GM13977 (cell line): ENCODE measurements around the gene MEX3D.
A peak's percentile ranks its signal among the peaks of the same experiment; 100 is the strongest.

Experiments used
- DNase-seq: peaks from one replicate; pipeline ENCODE4 v3.0.0; 2012; ENCODE audit warnings: low spot score
- in situ Hi-C: fragments of 300-500 bp; cut with MboI; formaldehyde crosslinking; loops from one replicate; pipeline ENCODE4 v1.12.0; 2022; ENCODE audit warnings: low sequenced_read_pairs, low pct_unique_long_range_greater_than_20kb, mixed read lengths, inconsistent platforms; ENCODE audit not compliant: unreplicated experiment
- TF ChIP-seq, protein P1 (sequence below): IDR thresholded peaks from 2 replicates; pipeline ENCODE4 v1.5.1; 2012; ENCODE audit warnings: mild to moderate bottlenecking, control low read depth; ENCODE audit not compliant: insufficient read depth; ENCODE audit errors: extremely low read depth, missing control alignments

Gene MEX3D

DNA sequence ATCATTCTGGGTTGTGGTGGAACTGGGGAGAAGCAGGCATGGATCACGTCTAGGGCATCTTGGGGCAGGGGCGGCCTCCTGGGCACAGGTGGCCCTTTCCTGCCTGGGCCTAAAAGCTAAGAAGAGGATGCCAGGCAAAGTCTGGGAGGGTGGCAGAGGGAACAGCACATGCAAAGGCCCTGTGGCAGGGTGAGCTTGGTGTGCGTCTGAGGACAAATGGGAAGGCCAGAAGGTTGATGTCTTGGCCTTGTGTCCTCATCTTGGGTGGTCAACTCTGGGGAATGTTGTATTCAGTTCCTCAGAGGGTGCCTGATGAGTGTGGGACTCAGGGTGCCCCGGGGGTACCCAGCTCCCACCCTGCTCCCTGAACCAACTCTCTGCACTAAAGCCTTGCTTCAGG is 49.7 kb downstream of the MEX3D start:
- in situ Hi-C loops, result no loop called here
- TF ChIP-seq, protein P1, sequence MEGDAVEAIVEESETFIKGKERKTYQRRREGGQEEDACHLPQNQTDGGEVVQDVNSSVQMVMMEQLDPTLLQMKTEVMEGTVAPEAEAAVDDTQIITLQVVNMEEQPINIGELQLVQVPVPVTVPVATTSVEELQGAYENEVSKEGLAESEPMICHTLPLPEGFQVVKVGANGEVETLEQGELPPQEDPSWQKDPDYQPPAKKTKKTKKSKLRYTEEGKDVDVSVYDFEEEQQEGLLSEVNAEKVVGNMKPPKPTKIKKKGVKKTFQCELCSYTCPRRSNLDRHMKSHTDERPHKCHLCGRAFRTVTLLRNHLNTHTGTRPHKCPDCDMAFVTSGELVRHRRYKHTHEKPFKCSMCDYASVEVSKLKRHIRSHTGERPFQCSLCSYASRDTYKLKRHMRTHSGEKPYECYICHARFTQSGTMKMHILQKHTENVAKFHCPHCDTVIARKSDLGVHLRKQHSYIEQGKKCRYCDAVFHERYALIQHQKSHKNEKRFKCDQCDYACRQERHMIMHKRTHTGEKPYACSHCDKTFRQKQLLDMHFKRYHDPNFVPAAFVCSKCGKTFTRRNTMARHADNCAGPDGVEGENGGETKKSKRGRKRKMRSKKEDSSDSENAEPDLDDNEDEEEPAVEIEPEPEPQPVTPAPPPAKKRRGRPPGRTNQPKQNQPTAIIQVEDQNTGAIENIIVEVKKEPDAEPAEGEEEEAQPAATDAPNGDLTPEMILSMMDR, result no peak
- DNase-seq, result no peak

DNA sequence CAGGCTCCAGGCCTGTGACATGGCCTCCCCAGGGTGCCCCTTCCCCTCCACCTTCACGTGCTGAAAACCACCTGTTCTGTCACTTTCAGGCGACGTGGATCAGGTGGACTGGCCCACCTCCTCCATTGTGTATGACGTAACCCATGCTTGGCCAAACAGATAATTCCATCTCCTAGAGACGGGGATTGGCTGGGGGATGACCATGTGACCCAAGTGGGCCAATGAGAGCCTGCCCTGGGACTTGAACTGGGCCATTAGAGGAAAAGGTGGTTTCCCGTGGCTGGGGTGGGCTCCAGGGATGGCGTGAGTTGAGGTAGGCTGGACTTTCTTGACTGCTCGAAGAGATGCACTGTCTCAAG is 51.8 kb downstream of the MEX3D start:
- in situ Hi-C loops, result no loop called here
- no peak for DNase-seq
- TF ChIP-seq, protein P1, result no peak

DNA sequence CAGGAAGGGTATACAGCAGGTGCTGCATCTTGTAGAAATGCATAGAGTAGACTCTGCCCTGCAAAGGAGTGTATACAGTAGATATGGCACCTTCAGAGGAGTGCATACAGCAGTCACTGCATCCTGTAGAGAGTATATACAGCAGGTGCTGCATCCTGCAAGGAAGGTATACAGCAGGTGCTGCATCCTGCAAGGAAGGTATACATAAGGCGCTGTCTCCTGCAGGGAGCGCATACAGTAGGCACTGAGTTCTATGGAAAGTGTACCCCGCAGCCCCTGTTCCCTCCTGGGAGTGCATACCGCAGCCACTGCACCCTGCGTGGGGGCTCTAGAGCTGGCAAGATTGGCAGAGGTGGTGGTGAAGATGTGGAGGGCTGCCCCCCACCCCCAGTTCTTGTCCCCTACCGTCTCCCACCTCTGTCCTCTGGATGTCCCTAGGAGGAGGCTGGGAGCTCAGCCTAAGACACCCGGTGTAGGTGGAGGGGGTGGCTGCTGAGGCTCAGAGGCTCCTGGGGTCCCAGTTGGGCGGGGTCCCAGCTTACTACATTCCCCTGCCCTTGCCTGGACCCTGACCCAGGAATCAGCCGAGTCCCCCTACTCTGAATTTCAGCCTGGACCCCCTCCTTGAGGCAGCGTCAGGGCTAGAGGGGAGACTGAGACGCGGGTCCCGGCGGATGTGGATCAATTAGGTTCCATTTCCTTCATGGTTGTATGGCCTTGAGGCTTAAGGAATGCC is 53.0 kb downstream of the MEX3D start:
- DNase-seq, result no peak
- TF ChIP-seq, protein P1, result no peak
- in situ Hi-C loops, result no loop called here

DNA sequence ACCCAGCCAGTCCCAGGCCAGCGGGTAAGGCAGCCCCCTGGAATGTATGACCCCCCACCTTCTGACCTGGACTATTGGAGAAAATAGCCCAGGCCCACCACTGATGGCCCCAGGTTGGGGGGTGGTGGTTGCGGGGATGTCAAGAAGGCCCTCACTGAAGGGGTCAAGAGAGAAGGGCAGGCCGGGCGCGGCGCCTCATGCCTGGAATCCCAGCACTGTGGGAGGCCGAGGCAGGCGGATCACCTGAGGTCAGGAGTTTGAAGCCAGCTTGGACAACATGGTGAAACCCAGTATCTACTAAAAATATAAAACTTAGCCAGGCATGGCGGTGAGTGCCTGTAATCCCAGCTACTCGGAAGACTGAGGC is 53.8 kb downstream of the MEX3D start:
- TF ChIP-seq, protein P1, result no peak
- in situ Hi-C loops, result no loop called here
- no peak for DNase-seq

DNA sequence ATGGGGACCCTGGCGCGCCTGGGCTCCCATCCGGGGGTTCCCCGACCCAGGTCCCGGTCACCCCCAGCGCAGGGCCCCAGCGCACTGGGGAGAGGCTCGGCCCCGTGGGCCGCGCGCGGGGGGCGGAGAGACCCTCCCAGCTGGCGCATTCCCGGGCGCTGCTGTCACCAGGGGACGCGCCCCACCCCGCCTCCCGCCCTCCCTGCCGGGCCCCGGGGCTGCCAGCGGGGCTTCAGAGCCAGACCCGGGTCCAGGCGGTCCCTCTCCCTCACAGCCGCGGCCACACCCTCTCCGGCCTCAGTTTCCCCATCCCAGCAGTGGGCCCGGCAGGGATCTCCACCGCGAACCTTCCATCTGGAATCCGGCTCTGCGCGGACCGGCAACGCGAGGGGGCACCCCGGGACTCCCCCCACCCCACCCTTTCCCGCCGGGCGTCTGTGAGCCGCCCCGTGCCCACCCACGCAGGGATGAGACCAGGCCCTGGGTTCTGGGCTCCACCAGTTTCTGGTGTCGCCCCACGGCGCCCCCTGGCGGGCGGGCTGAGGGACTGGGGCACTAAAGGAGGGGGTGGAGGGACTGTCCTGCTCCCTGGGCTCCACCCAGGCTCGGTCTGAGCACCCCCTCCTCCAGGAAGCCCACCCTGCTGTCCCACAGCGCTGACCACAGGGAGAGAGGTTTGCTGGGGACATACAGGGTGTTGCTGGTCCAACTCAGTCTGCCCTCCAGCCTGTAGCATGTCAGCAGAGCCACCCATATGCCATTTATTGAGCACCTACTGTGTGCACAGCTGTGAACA is 54.4 kb downstream of the MEX3D start:
- in situ Hi-C loops, result no loop called here
- DNase-seq, result peak; percentile 79
- TF ChIP-seq, protein P1, result peak; percentile 77

DNA sequence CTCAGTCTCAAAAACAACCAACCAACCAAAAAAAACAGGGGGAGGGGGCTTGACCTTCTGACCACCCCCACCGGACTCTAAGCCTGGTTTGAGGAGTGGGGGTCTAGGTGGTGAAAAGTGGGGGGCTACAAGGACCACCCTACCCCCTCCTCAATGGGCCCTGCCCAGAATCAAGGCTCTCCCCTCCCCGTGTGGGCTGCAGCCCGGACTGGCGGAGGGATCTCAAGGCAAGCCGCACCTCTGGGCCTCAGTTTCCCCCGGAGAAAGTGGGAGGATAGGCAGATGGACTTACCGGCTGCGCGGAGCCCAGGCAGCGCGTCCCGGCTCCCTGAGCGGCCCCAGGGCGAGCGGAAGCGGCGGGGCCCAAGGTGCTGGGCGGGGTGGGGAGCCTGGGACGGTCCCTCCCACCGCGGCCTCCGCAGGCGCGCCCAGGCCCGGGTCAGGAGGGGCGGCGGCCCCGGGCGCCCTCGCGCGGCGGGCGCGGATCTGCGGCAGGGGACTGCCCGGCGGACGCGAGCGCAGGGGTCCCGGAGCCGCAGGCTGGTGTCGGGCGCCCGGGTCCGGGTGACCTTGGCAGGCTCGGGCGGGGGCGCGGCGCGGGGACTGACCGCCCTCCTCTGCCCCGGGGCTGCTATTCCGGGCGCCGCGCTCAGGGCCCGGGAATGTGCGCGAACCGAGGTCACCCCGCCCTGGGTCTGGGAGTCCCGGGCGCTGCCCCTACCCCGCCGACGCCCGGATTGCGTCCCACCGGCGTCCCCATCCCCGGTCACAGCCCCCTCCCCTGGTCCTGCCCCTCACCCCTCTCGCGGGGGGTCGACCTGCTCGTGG is 55.2 kb downstream of the MEX3D start, which contains the start of gene ADAMTSL5:
Gene ADAMTSL5, minus strand, starts transcription at position 349 of the 828 bp plus-strand sequence. CDS start 2,076 bp downstream, outside the sequence.
- DNase-seq, result peak; percentile 90
- TF ChIP-seq, protein P1, result peak; percentile 55
- in situ Hi-C loops, result no loop called here
